ENCODE data around the gene ERCC6.

GRCh38 chr10:49560526-49560925 lies 21.6 kb upstream of the ERCC6 start:
- TF ChIP-seq NR2C2 (IDR thresholded peaks at IDR 0.05; ENCODE audit: borderline replicate concordance, control insufficient read depth, insufficient read length, low read depth) (no peak), MYC (IDR thresholded peaks at IDR 0.05; ENCODE audit: insufficient read depth, insufficient read length, insufficient replicate concordance, low read length, severe bottlenecking) (no peak)
- TF ChIP-seq, protein P1, sequence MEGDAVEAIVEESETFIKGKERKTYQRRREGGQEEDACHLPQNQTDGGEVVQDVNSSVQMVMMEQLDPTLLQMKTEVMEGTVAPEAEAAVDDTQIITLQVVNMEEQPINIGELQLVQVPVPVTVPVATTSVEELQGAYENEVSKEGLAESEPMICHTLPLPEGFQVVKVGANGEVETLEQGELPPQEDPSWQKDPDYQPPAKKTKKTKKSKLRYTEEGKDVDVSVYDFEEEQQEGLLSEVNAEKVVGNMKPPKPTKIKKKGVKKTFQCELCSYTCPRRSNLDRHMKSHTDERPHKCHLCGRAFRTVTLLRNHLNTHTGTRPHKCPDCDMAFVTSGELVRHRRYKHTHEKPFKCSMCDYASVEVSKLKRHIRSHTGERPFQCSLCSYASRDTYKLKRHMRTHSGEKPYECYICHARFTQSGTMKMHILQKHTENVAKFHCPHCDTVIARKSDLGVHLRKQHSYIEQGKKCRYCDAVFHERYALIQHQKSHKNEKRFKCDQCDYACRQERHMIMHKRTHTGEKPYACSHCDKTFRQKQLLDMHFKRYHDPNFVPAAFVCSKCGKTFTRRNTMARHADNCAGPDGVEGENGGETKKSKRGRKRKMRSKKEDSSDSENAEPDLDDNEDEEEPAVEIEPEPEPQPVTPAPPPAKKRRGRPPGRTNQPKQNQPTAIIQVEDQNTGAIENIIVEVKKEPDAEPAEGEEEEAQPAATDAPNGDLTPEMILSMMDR (IDR thresholded peaks at IDR 0.05 in 2 of 3, conservative IDR thresholded peaks at IDR 0.05 in 1 of 3; ENCODE audit: control insufficient read depth in 2 of 3, extremely low read depth in 1 of 3, insufficient read depth in 1 of 3, low read depth in 3 of 3, low read length in 3 of 3), result no peak

Data from GM12878 (cell line).